Uterus (tissue), 2 donors: ENCODE results near the gene EIF2B1.

Experiments used
- POLR2A ChIP-seq, 2 donors: fragments of 450-650 bp; IDR thresholded peaks; one replicate each; pipeline ENCODE4 v1.6.1; 2016; ENCODE audit warnings: antibody characterized with exemption in 2 of 2, mild to moderate bottlenecking in 1 of 2, moderate library complexity in 1 of 2
- TF ChIP-seq, protein P1 (sequence below), 4 experiments: fragments of 200-600 bp in 2 of 4; fragments of 450-650 bp in 2 of 4; sonication (generic) in 2 of 4; IDR thresholded peaks; one replicate each; pipeline ENCODE4 v1.5.1; 2016 to 2019; ENCODE audit warnings: antibody characterized with exemption in 4 of 4, mild to moderate bottlenecking in 2 of 4, moderate library complexity in 1 of 4

DNA sequence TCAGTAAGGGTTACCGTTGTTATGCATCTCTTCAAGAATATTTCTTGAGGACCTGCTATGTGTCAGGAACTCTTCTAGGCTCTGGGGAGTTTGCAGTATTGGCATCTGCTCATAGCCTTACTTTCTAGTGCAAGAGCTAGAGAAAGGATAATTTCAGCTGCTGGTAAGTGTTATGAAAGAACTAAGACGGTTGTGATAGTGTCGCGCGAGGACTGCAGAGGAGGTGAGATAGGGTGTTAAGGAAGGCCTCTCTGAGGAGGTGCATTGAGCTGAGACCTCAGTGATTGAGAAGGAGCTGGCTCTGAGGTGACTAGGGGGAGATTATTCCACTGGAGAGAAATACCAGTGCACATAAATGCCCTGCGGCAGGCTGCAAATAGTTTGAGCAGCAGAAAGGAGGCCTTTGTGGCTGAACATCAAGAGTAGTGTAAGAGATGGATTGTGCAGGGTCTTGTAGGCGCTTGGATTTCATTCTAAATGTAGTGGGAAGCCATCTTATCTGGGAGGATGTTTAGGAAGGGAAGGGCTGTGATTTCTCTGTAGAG, 30.8 kb downstream of the EIF2B1 start:
- TF ChIP-seq, protein P1, sequence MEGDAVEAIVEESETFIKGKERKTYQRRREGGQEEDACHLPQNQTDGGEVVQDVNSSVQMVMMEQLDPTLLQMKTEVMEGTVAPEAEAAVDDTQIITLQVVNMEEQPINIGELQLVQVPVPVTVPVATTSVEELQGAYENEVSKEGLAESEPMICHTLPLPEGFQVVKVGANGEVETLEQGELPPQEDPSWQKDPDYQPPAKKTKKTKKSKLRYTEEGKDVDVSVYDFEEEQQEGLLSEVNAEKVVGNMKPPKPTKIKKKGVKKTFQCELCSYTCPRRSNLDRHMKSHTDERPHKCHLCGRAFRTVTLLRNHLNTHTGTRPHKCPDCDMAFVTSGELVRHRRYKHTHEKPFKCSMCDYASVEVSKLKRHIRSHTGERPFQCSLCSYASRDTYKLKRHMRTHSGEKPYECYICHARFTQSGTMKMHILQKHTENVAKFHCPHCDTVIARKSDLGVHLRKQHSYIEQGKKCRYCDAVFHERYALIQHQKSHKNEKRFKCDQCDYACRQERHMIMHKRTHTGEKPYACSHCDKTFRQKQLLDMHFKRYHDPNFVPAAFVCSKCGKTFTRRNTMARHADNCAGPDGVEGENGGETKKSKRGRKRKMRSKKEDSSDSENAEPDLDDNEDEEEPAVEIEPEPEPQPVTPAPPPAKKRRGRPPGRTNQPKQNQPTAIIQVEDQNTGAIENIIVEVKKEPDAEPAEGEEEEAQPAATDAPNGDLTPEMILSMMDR (IDR thresholded peaks at IDR 0.05): no peak
- TF ChIP-seq POLR2A (IDR thresholded peaks at IDR 0.05): no peak
